HEK293 (cell line): ENCODE results near the gene FRYL.

Source experiments
- BCL11A ChIP-seq: fragments of 450-650 bp; formaldehyde crosslinking; IDR thresholded peaks from 2 replicates; pipeline ENCODE4 v1.5.1; 2016; ENCODE audit warnings: low read depth, missing biosample characterization, missing genetic modification characterization
- HOXA7 ChIP-seq: sonication (generic); formaldehyde crosslinking; IDR thresholded peaks from 2 replicates; pipeline ENCODE4 v1.8.1; 2022; ENCODE audit warnings: missing genetic modification reagents, borderline replicate concordance
- IKZF3 ChIP-seq: fragments of 450-650 bp; IDR thresholded peaks from 2 replicates; pipeline ENCODE4 v1.5.0; 2018; ENCODE audit warnings: missing biosample characterization, mild to moderate bottlenecking, missing genetic modification characterization, moderate library complexity
- INSM2 ChIP-seq: fragments of 450-650 bp; formaldehyde crosslinking; IDR thresholded peaks from 2 replicates; pipeline ENCODE4 v1.5.1; 2016; ENCODE audit warnings: missing biosample characterization, missing genetic modification characterization
- KLF16 ChIP-seq: fragments of 450-650 bp; formaldehyde crosslinking; IDR thresholded peaks from 2 replicates; pipeline ENCODE4 v1.5.1; 2017; ENCODE audit warnings: missing biosample characterization, missing genetic modification characterization
- KLF9 ChIP-seq: fragments of 450-650 bp; formaldehyde crosslinking; IDR thresholded peaks from 2 replicates; pipeline ENCODE4 v1.5.1; 2016; ENCODE audit warnings: missing biosample characterization, missing genetic modification characterization, low read depth
- MZF1 ChIP-seq: fragments of 450-650 bp; formaldehyde crosslinking; IDR thresholded peaks from 2 replicates; pipeline ENCODE4 v1.5.1; 2017; ENCODE audit warnings: missing biosample characterization, missing genetic modification characterization, borderline replicate concordance
- OSR2 ChIP-seq: fragments of 450-650 bp; formaldehyde crosslinking; IDR thresholded peaks from 2 replicates; pipeline ENCODE4 v1.5.1; 2016; ENCODE audit warnings: missing biosample characterization, missing genetic modification characterization
- PBX3 ChIP-seq: sonication (generic); formaldehyde crosslinking; IDR thresholded peaks from 2 replicates; pipeline ENCODE4 v1.8.1; 2022; ENCODE audit warnings: mild to moderate bottlenecking, moderate library complexity, missing genetic modification reagents
- SCRT1 ChIP-seq: fragments of 450-650 bp; formaldehyde crosslinking; IDR thresholded peaks from 2 replicates; pipeline ENCODE4 v1.5.1; 2016; ENCODE audit warnings: missing biosample characterization, missing genetic modification characterization, borderline replicate concordance
- SP7 ChIP-seq: fragments of 450-650 bp; formaldehyde crosslinking; IDR thresholded peaks from 2 replicates; pipeline ENCODE4 v1.5.1; 2016; ENCODE audit warnings: missing biosample characterization, missing genetic modification characterization
- ZNF121 ChIP-seq: fragments of 450-650 bp; formaldehyde crosslinking; IDR thresholded peaks from 2 replicates; pipeline ENCODE4 v1.5.1; 2016; ENCODE audit warnings: missing biosample characterization, missing genetic modification characterization
- ZNF148 ChIP-seq: fragments of 450-650 bp; formaldehyde crosslinking; IDR thresholded peaks from 2 replicates; pipeline ENCODE4 v1.5.0; 2017; ENCODE audit warnings: missing biosample characterization, missing genetic modification characterization, borderline replicate concordance
- ZNF157 ChIP-seq: fragments of 450-650 bp; formaldehyde crosslinking; IDR thresholded peaks from 2 replicates; pipeline ENCODE4 v1.5.1; 2016; ENCODE audit warnings: missing biosample characterization, missing genetic modification characterization
- ZNF174 ChIP-seq: fragments of 450-650 bp; formaldehyde crosslinking; IDR thresholded peaks from 2 replicates; pipeline ENCODE4 v1.5.0; 2017; ENCODE audit warnings: missing biosample characterization, mild to moderate bottlenecking, missing genetic modification characterization
- ZNF175 ChIP-seq: fragments of 450-650 bp; formaldehyde crosslinking; IDR thresholded peaks from 2 replicates; pipeline ENCODE4 v1.5.1; 2016; ENCODE audit warnings: missing biosample characterization, missing genetic modification characterization
- ZNF239 ChIP-seq: fragments of 450-650 bp; formaldehyde crosslinking; IDR thresholded peaks from 2 replicates; pipeline ENCODE4 v1.5.1; 2016; ENCODE audit warnings: missing biosample characterization, missing genetic modification characterization
- ZNF280C ChIP-seq: fragments of 450-650 bp; formaldehyde crosslinking; IDR thresholded peaks from 2 replicates; pipeline ENCODE4 v1.5.1; 2016; ENCODE audit warnings: missing biosample characterization, missing genetic modification characterization
- ZNF324 ChIP-seq: fragments of 450-650 bp; formaldehyde crosslinking; IDR thresholded peaks from 2 replicates; pipeline ENCODE4 v1.5.1; 2016; ENCODE audit warnings: missing biosample characterization, missing genetic modification characterization
- ZNF391 ChIP-seq: fragments of 450-650 bp; formaldehyde crosslinking; IDR thresholded peaks from 2 replicates; pipeline ENCODE4 v1.5.1; 2016; ENCODE audit warnings: low read depth, missing biosample characterization, missing genetic modification characterization, borderline replicate concordance
- ZNF404 ChIP-seq: fragments of 450-650 bp; formaldehyde crosslinking; IDR thresholded peaks from 2 replicates; pipeline ENCODE4 v1.5.1; 2017; ENCODE audit warnings: missing biosample characterization, missing genetic modification characterization
- ZNF501 ChIP-seq: fragments of 450-650 bp; formaldehyde crosslinking; IDR thresholded peaks from 2 replicates; pipeline ENCODE4 v1.5.1; 2016; ENCODE audit warnings: missing biosample characterization, missing genetic modification characterization
- ZNF521 ChIP-seq: fragments of 450-650 bp; formaldehyde crosslinking; IDR thresholded peaks from 2 replicates; pipeline ENCODE4 v1.5.1; 2017; ENCODE audit warnings: missing biosample characterization, mild to moderate bottlenecking, missing genetic modification characterization
- ZNF580 ChIP-seq: fragments of 450-650 bp; formaldehyde crosslinking; IDR thresholded peaks from 2 replicates; pipeline ENCODE4 v1.5.1; 2016; ENCODE audit warnings: missing biosample characterization, missing genetic modification characterization
- ZNF585B ChIP-seq: fragments of 450-650 bp; formaldehyde crosslinking; IDR thresholded peaks from 2 replicates; pipeline ENCODE4 v1.5.1; 2016; ENCODE audit warnings: missing biosample characterization, missing genetic modification characterization
- ZNF670 ChIP-seq: fragments of 450-650 bp; formaldehyde crosslinking; IDR thresholded peaks from 2 replicates; pipeline ENCODE4 v1.5.1; 2016; ENCODE audit warnings: missing biosample characterization, missing genetic modification characterization, low read depth
- ZNF701 ChIP-seq: fragments of 450-650 bp; formaldehyde crosslinking; IDR thresholded peaks from 2 replicates; pipeline ENCODE4 v1.5.1; 2016; ENCODE audit warnings: missing biosample characterization, missing genetic modification characterization
- ZNF792 ChIP-seq: fragments of 450-650 bp; formaldehyde crosslinking; IDR thresholded peaks from 2 replicates; pipeline ENCODE4 v1.5.1; 2016; ENCODE audit warnings: missing biosample characterization, missing genetic modification characterization
- ZNF843 ChIP-seq: fragments of 450-650 bp; formaldehyde crosslinking; IDR thresholded peaks from 2 replicates; pipeline ENCODE4 v1.5.1; 2016; ENCODE audit warnings: missing biosample characterization, missing genetic modification characterization
- ZSCAN23 ChIP-seq: fragments of 450-650 bp; formaldehyde crosslinking; IDR thresholded peaks from 2 replicates; pipeline ENCODE4 v1.5.1; 2016; ENCODE audit warnings: missing biosample characterization, missing genetic modification characterization
- ZXDB ChIP-seq: fragments of 450-650 bp; formaldehyde crosslinking; IDR thresholded peaks from 2 replicates; pipeline ENCODE4 v1.5.1; 2016; ENCODE audit warnings: missing biosample characterization, missing genetic modification characterization

FRYL gene

GRCh38 chr4:48779998-48780864 is at the start of gene FRYL (continued):
- TF ChIP-seq ZNF121 (no peak), ZNF585B (tag by site-specific recombination) (no peak), SCRT1 (tag by site-specific recombination) (no peak), ZNF148 (tag by site-specific recombination) (no peak), ZNF280C (tag by site-specific recombination) (no peak), OSR2 (no peak), ZNF701 (tag by site-specific recombination) (no peak), ZNF501 (tag by site-specific recombination) (no peak), ZNF239 (tag by site-specific recombination) (no peak), PBX3 (CRISPR knock-in tag) (0 out of 2 replicates have a peak, but pooled peaks have one; percentile 92), INSM2 (no peak), KLF16 (no peak), ZNF324 (no peak), SP7 (tag by site-specific recombination) (no peak), HOXA7 (CRISPR knock-in tag) (no peak), ZXDB (tag by site-specific recombination) (peak; percentile 32), KLF9 (no peak), ZSCAN23 (tag by site-specific recombination) (no peak), IKZF3 (no peak), ZNF843 (no peak), ZNF580 (tag by site-specific recombination) (no peak), BCL11A (no peak), ZNF174 (tag by site-specific recombination) (no peak), ZNF175 (tag by site-specific recombination) (no peak), ZNF670 (no peak), ZNF391 (tag by site-specific recombination) (no peak), MZF1 (tag by site-specific recombination) (no peak), ZNF157 (no peak), ZNF404 (tag by site-specific recombination) (no peak), ZNF792 (tag by site-specific recombination) (no peak), ZNF521 (tag by site-specific recombination) (no peak)
